ENCODE results near the gene TMEM184B.

DNA sequence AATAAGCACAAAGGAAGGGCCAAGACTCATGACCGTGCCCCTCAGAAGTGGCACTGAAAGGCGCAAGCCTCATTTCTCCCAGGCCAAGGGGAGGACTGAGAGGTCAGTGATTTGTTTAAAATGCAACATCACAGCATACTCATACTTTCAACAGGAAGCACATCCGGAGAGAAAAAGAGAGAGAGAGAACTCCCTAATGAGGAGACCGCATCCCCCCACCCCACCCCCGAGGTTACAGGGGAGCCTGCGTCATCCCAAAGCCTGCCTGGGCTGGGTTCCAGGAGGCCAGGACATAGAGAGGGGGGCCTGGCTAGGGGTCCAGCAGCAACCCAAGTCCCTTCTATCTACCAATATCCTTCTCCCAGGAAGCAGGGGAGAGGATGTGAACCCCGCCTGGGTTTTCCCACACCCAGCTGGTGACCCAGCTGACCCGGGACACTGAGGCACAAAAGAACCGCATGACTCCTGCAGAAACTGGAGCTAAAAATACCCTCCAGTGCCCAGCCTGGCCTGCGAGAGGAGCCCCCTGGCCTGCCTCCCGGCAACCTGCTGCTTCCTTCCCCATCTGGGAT, 40.7 kb upstream of the TMEM184B start:
- TF ChIP-seq REST (IDR thresholded peaks at IDR 0.05) (no peak), ZFP36 (IDR thresholded peaks at IDR 0.05; ENCODE audit: borderline replicate concordance, partially characterized antibody) (no peak)
